Activated T-helper 1 cell treated with Interleukin-2 at 50 U/mL for 16 hours (primary cell): ENCODE measurements around the gene REM2.

Experiments
- DNase-seq: peaks from one replicate; pipeline ENCODE4 v3.0.0-alpha.2; 2020; ENCODE audit warnings: low read depth

The REM2 gene

GRCh38 chr14:22883173-22883976 is at the start of gene REM2:
REM2 (plus strand) TSS chr14:22883222; CDS start chr14:22883288, 66 bp downstream.
- DNase-seq = no peak

GRCh38 chr14:22835505-22835904 is 47.5 kb upstream of the REM2 start:
- no peak for DNase-seq

GRCh38 chr14:22836301-22837113 is 46.5 kb upstream of the REM2 start, which contains the start of gene MMP14:
MMP14 (plus strand) TSS chr14:22836585; CDS start chr14:22836818, 233 bp downstream.
- DNase-seq = no peak

GRCh38 chr14:22837114-22837749 is 45.8 kb upstream of the REM2 start:
- DNase-seq = no peak

- no peak for DNase-seq
These were observed 45.1 kb upstream of the REM2 start for GRCh38 chr14:22837750-22838538.

- no peak for DNase-seq
These were observed 44.4 kb upstream of the REM2 start for GRCh38 chr14:22838631-22839041.

- no peak for DNase-seq
These were observed 43.8 kb upstream of the REM2 start for GRCh38 chr14:22839159-22839779.

GRCh38 chr14:22841311-22841710 is 41.7 kb upstream of the REM2 start:
- DNase-seq = no peak

- no peak for DNase-seq
These were observed 41.3 kb upstream of the REM2 start for GRCh38 chr14:22841769-22842168.

GRCh38 chr14:22842211-22843122 is 40.6 kb upstream of the REM2 start:
- DNase-seq = no peak

GRCh38 chr14:22843123-22843925 is 39.7 kb upstream of the REM2 start:
- DNase-seq = no peak

- DNase-seq = no peak
These were observed 38.6 kb upstream of the REM2 start for GRCh38 chr14:22844221-22845102.

GRCh38 chr14:22845103-22845394 is 38.0 kb upstream of the REM2 start:
- no peak for DNase-seq

- no peak for DNase-seq
These were observed 37.0 kb upstream of the REM2 start for GRCh38 chr14:22845821-22846625.

GRCh38 chr14:22846811-22847307 is 36.2 kb upstream of the REM2 start:
- DNase-seq = no peak

GRCh38 chr14:22847661-22848341 is 35.2 kb upstream of the REM2 start:
- no peak for DNase-seq
